ENCODE measurements around the gene SMC6.

DNA sequence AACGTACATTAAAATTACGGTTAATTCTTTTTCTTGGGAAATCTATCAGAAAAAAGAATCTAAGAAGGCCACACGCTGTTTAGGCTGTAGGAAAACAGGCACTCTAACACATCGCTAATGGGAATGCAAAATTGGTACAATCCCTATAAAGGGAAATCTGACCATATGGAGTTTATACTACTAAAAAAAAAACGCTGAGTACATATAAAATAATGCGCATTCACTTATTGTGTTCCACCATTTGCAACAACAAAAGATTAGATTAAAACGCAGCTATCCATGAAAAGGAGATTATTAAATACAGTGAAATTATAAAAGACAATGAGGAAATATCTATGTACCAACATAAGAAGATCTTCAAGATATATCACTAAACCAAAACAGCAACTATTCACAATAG is 62.8 kb downstream of the SMC6 start:
- TF ChIP-seq, protein P1, sequence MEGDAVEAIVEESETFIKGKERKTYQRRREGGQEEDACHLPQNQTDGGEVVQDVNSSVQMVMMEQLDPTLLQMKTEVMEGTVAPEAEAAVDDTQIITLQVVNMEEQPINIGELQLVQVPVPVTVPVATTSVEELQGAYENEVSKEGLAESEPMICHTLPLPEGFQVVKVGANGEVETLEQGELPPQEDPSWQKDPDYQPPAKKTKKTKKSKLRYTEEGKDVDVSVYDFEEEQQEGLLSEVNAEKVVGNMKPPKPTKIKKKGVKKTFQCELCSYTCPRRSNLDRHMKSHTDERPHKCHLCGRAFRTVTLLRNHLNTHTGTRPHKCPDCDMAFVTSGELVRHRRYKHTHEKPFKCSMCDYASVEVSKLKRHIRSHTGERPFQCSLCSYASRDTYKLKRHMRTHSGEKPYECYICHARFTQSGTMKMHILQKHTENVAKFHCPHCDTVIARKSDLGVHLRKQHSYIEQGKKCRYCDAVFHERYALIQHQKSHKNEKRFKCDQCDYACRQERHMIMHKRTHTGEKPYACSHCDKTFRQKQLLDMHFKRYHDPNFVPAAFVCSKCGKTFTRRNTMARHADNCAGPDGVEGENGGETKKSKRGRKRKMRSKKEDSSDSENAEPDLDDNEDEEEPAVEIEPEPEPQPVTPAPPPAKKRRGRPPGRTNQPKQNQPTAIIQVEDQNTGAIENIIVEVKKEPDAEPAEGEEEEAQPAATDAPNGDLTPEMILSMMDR (IDR thresholded peaks at IDR 0.05) = no peak
- TF ChIP-seq POLR2A (IDR thresholded peaks at IDR 0.05) = no peak

All from Peyer's patch (tissue), 4 donors.